GM19372 (cell line): ENCODE data around the gene CDH3.

Experiments
- ATAC-seq: cut with Tn5 transposase; IDR thresholded peaks from one replicate; pipeline ENCODE4 v1.9.1; 2021; ENCODE audit warnings: mild to moderate bottlenecking, low read depth, moderate library complexity; ENCODE audit not compliant: unreplicated experiment

CDH3 gene

GRCh38 chr16:68733570-68733969 lies 88.5 kb downstream of the CDH3 start:
- no peak for ATAC-seq

GRCh38 chr16:68734782-68735181 lies 89.7 kb downstream of the CDH3 start:
- no peak for ATAC-seq

- no peak for ATAC-seq
Measured at GRCh38 chr16:68736561-68736960, 91.5 kb downstream of the CDH3 start.

GRCh38 chr16:68737046-68737729 lies 92.1 kb downstream of the CDH3 start, which contains the start of gene CDH1:
CDH1 (plus strand) TSS chr16:68737292; CDS start chr16:68737416, 124 bp downstream.
- no peak for ATAC-seq

GRCh38 chr16:68737730-68738629 lies 92.9 kb downstream of the CDH3 start:
- ATAC-seq = no peak

GRCh38 chr16:68739964-68740627 lies 95.0 kb downstream of the CDH3 start:
- ATAC-seq = no peak

GRCh38 chr16:68740628-68741346 lies 95.7 kb downstream of the CDH3 start:
- no peak for ATAC-seq

- ATAC-seq = no peak
Measured at GRCh38 chr16:68743664-68744063, 98.6 kb downstream of the CDH3 start.

- no peak for ATAC-seq
Measured at GRCh38 chr16:68744744-68745280, 99.7 kb downstream of the CDH3 start.

- no peak for ATAC-seq
Measured at GRCh38 chr16:68746951-68747350, 101.8 kb downstream of the CDH3 start.

GRCh38 chr16:68749432-68749831 lies 104.3 kb downstream of the CDH3 start:
- ATAC-seq = no peak
